ENCODE results near the gene FAM72C. TPM values are rescaled to one million over a fixed set of nuclear protein-coding genes. Genes with fewer than 3 reads are reported as not detected.
"Not testable (repeated sequence)": the region's sequence is repeated elsewhere in the genome, so short reads cannot be mapped to it uniquely, and the experiment has no call there.

Gene FAM72C
- total RNA-seq (2014; rRNA removed; shearing (Covaris generic)) = 1.1 and 5.2 TPM in 2 replicates

DNA sequence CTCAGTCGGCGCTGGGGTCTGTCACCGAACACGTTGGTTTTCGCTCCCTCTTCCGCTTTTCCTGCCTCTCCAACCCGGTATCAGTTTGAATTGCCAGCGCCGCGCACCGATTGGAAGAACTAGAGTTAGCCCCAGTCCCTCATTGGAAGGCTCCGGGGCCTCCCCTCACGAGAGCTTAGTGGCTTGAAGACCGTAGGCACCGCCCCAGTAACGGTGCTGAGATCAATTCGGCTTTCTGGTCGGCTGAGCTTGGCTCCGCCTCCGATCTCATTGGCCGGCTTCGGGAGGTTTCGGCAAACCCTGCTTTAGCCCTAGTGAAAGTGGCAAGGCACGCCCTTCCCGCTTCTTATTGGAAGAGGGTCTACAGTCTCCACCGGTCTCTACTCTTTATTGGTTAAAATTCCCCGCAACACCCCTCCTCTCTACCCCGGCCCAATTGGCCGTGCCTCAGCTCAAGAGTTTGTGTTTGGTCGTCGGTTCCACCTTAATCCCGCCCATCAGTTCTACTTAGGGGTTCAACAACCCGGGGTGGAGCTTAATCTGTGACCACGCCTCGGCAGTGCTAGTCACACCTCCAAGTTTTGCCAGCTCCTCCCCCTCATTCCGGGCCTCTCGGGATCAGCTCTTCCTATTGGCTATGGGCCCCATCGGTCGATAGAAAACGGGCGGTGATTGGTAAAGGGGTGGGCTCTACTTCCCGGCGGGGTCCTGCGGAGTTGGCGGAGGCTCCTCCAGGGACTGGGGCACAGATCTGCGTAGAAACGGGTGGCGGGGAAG lies at the start of gene FAM72C:
TSS of gene FAM72C (minus strand) at position 63 of the 777 bp plus-strand sequence. CDS start 845 bp downstream, outside the sequence.
- not testable (repeated sequence) for DNase-seq (ENCODE audit: low spot score)

DNA sequence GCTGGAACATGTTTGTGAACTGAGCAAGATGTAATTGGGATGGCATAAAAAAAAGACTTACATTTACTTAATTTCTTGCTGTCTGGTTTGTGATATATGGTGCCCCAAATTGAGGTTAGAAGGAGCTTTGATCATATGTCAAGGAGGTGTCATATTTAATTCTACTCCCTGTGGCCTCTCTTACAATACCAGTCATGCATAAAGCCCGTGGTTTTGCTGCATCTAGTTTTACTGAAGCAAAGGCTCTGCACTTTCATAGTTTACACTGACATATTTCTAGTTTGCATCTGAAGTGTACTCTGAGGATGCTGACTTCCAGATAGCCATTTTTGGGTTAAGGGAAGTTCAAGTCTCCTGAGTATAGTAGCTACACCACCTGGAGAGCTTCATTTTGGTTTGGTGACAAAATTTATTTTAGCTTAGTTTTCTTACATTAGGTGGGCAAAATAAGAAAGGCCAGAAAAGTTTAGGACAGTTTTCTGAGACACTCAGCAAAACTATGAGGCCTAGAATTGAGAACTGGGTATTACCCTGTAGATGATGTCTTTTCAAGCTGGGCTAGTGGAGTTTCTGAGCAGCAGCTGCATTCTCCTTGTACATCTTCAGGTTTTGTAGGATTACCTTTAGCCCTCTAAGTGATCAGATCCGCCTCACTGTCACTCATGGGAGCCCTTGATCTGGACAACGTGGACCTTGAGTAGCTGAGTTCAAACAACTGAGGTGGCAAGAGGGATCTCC lies 48.4 kb upstream of the FAM72C start:
- not testable (repeated sequence) for DNase-seq (ENCODE audit: low spot score)

DNA sequence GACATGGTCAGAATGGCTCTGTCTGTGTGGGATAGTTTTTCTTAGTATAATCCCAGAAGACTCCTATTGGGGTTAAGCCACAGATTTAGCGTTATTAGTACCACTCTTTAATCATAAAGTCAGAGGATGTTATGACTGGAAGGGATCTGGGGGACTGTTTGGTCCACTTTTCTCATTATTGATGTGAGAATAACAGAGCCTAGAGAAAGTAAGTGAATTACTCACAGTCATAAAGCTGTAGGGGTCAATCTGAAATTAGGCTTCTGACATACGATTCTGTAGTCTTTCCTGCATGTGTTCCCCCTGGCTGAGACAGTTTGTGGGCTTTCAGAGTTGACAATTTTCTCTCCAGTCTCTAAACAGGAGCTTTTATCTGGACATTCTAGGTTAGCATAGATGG lies 47.3 kb upstream of the FAM72C start:
- not testable (repeated sequence) for DNase-seq (ENCODE audit: low spot score)

DNA sequence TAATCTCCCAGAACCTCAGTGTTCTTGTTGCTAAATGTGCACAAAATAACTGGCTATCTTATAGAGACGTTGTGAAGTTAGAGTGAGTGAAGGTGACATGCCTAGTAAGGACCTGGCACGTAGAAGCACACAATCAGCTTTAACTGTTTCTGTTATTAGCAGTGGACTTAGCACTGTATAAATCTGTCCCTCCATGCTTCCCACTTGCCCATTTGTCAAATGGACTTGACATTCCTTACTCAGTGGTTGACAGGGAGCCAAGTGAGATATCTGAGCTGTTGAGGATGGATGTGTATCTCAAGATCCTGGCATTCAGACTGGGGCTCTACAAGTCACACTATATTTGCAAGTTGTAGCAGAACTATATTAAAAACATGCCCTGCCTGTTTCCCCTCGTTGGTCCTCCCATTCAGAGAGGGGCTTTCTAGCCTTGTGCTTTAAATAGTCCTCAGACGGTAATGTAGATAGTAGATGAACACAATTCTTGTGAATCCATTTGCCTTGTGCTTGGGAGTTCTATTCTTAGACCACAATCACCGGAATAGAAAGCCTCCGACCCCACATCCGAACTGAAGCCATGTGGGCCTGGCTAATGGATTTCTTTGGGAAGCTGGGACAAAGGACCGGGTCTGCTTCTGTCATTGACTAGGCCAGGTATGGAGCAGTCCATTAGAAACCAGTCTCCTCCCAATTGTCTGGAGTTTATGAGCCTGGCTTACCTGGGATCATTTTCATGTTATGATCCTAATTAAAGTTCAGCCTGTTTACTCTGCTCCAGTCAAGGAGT lies 43.6 kb upstream of the FAM72C start:
- DNase-seq (ENCODE audit: low spot score) = not testable (repeated sequence)

DNA sequence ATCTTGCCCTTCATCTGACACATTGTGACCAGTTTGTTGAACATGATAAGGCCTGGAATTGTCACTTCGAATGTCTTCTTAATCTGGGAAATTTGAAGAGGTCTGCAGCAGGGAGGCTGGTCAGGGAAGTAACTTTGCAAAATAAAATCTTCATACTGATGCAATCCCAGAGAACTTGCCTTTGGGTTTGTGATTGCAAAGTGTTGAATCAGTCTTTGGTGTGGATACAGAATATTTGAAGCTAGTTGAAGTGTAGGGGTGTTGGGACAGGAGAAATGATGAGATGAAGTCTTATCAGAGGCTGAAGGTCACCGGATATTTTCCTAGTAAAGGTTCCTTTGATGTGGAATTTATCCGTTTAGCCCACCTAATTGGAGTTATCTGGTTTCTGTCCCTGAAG lies 42.7 kb upstream of the FAM72C start:
- not testable (repeated sequence) for DNase-seq (ENCODE audit: low spot score)

DNA sequence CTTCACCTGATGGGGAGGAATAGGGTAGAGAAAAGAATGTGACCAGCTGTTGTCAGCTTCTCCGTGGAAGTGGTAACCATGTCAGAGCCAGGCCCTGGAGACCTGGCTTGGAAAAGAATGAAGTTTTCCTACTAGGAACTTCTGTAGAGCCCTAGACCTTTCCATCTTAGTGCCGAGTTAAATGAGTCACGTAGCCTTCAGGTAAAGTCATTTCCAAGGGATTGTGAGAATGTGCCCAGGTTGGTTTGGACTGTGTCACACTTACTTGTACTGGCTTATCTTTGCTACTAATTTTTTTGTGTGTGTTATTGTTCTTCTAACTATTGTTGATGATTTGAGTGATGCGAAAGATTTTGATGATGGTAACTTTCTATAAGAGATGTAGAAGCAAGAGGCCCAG lies 42.3 kb upstream of the FAM72C start:
- DNase-seq (ENCODE audit: low spot score) = not testable (repeated sequence)

DNA sequence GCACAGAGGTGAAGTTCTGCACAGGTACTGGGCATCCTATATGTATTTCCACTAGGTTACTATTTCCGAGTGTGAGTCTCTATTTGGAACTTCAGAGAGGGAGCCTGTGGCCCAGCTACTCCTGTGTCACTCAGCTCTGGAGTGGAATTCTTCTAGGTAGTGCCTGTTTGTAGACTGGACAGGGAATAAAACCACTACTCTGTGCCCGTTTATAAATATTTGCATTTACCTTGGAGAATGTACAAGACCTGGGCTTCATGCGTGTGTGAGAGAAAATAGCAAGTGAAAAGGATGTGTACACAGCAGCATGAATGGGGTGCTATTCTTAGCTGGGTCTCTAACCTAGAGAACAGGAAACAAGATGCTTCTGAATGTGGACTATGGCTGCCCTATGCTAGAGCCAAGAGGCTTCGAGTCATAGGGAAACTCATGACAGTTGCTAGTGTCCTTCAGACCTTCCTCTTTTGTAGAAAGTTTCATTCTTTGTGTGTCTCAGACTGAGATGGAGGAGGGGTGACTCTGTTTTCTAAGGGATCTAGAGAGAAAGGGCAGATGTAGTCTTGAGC lies 40.5 kb upstream of the FAM72C start:
- DNase-seq (ENCODE audit: low spot score) = not testable (repeated sequence)

DNA sequence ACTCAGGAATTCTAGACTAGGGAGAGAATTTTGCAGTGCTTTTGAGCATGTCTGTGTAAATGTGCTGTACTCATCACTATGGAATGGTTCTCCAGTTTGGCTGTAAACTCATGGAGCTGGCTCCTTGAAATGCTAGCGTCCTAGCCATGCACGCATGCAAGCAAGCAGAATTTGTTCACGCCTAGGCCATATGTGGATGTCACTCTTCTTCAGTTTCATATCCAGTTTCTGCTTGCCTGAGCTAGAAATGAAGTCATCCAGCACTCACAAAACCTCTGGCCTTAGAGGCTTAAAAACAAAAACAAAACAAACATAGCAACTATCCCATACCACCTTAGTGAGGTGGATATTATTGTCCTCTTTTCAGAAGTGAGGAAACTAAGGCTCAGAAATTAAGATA lies 37.6 kb upstream of the FAM72C start:
- DNase-seq (ENCODE audit: low spot score) = not testable (repeated sequence)

DNA sequence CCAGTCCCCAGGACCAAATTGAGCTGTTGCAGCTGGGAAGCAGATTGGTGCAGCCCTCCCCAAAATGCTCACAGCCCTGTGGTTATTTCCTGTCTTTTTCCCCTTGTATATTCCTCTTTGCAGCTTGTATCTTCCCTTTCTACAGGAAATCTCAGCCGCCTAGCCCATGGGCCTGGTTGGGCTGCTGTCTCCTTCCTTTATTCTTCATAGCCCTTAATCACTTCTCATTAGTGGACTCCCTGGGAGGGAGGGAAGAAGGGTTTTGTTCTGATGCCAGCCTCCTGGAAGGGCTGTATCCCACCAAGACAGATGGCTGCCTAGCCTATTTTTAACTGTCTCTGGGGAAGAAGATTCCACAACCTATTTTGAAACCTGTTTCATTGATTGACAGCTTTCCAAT lies 32.5 kb upstream of the FAM72C start:
- not testable (repeated sequence) for DNase-seq (ENCODE audit: low spot score)

DNA sequence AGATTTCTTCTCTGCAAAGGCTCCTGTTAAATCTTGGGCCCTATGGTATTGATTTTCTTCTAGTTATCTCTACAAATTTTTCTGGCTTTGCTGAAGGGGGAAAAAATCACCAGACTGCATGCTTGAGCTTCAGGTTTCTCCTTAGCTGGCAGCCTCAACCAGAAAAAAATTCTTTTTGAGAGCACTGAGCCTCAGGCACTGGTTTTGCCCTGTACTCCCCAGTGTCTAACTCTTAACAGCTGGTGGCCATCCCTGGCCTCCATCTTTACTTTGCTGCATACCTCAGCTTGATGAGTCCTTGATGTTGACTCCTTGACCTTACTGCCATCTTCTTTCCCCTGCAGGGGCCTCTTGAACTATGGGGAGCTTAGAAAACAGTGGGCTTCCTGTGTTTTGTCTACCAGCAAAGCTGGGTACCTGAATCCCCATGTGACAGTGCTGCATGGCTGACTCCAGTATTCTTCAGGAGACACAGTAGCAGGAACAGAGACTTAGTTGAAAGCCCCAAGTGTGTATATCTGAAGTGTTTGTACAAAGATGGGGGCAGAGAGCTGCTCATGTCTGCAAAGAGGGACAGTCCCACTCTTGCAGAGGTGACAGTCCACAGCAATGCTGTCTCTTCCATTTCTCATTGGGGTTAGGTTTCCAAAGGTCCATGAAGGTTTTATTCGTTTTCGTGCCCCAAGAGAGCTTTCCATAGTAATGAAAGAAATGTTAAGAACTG lies 31.7 kb upstream of the FAM72C start:
- DNase-seq (ENCODE audit: low spot score) = not testable (repeated sequence)

DNA sequence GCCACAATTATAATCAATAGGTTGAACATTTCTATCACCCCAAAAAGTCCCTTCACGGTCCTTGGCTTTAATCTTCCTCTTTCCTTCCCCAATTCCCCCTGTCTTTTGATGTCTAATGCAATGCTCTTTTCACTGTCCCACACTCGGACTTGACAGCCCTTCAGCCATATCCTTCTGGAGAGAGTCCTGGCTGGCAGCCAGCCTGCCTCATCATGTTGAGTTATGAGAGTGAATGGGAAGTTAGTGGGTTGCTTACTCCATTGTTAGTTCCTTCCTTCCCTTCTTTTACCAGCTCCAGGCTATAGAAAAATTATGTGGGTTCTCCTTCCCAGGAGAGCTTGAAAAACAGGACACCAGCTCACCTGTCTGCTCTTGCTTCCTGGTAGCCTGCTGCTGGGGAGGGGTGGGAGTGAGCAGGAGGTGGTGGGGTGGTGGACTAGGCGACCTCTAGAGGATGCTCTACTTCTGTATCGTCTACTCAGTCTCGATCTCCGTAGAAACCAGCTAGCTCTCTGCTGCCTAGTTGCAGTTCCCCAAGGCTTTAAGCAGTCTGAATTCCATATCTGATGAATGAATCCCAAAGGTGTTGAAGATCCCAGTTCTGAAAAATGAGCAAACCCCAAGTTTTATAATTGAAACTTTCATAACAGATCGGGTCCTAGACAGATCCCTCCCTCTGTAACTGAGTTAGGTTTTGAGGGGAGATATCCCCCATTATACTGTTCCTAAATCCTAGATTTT lies 30.5 kb upstream of the FAM72C start:
- DNase-seq (ENCODE audit: low spot score) = peak; percentile 0

DNA sequence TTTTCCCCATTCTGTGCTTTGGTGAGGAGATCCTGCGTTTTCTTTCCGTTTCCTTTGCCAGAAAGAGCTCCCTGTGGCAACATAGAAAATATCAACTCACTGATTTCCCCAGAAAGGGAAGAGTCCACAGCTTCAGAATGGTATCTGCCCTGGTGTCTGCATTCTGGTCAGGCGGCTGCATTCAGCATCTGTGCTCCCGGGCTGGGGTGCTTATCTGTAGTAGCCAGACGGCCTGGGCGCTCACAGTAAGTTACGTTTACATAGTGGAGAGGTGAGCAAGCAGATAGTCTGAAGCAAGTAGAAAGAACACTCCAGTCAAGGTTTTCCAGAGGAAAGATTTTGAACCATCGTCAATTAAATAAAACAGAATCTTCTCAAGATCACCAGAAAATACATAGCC lies 29.3 kb upstream of the FAM72C start:
- not testable (repeated sequence) for DNase-seq (ENCODE audit: low spot score)

DNA sequence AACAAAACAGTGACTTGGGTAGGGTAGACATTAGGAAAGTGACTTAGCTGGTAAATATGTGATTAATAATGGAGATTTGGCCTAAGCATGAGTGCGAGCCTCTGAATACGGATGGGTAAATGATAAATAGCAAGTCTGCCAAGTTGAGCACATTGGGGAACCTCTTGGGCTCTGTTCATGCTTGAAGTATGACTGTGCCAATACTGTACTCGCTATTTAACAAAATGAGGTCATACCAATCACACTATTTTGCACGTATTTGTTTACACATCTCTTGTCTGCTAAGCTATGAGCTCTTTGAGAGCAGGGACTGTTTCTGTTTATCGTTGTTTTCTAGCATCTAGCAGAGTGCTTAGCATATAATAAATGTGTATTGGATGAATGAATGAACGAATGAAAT lies 24.2 kb upstream of the FAM72C start:
- not testable (repeated sequence) for DNase-seq (ENCODE audit: low spot score)

DNA sequence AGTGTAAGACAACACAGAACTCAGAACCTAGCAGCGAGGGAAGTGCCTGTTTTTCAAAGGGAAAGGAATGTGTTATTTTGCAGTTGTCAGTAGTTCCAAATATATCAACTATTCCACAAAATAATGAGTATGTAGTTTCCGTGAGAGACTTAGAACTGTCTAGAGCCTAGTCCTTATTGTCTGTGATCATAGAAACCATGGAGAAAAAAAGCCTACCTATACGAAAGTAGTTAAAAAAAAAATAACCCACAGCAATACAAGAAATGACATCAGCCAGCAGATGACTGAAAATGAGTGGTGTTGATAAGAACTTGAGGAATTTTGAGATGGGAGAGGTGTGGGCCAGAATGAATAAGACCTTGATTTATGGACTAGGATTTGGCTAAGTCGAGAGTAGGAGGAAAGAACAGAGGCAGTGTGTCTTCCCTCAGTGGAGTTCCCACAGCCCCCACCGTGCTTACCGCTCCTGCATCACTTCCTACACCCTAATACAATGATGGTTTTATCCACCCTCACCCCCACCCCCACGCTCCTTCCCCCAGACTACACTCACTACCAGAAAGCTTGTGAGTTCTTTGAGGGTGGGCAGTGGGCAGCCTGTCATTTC lies 21.6 kb upstream of the FAM72C start:
- DNase-seq (ENCODE audit: low spot score) = not testable (repeated sequence)

DNA sequence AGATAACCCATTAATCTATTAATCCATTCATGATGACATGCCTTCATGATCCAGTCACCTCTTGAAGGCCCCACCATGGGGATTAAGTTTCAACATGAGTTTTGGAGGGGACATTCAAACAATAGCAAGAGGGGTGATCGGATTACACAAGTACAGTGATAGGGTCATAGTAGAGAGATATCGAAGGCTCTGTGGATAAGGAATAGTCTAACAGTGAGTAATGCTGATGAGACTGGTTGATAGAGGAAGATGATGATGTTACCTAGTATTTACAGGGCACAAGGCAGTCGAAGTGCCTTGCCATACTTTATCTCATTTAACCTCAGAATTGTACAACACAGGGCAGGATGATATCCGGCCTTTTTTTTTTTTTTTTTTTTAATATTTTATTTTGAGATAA lies 18.9 kb upstream of the FAM72C start:
- DNase-seq (ENCODE audit: low spot score) = not testable (repeated sequence)

DNA sequence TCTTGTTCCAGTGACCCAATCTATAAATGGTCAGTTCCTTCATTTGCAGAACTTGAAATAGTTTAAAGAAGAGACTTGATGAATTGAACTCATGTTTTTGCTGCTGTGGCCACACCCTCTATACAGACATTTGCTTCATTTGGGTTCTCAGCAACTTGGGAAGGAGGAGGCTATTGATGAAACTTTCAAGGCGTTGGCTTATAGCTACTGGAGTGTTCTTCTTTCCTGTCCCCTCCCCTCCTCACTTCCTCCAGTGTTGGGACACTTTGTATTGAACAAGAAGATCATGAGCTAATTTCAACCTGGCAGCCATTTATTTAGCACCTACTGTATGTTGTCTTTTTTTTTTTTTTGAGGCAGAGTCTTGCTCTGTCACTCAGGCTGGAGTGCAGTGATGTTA lies 17.9 kb upstream of the FAM72C start:
- not testable (repeated sequence) for DNase-seq (ENCODE audit: low spot score)

DNA sequence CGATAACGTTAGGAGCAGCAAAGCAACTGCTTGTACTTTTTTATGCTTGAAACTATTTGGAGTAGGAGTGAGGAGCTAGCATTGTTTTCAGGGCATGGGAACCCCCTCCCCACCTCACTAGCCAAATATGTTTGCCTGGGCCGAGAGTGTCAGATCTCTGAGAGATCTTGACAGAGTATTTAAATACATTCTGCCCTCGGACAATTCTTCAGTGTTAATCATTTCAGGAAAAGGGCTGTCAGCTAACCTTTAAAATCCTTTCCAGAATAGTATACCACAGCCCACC lies 17.6 kb upstream of the FAM72C start:
- DNase-seq (ENCODE audit: low spot score) = not testable (repeated sequence)

DNA sequence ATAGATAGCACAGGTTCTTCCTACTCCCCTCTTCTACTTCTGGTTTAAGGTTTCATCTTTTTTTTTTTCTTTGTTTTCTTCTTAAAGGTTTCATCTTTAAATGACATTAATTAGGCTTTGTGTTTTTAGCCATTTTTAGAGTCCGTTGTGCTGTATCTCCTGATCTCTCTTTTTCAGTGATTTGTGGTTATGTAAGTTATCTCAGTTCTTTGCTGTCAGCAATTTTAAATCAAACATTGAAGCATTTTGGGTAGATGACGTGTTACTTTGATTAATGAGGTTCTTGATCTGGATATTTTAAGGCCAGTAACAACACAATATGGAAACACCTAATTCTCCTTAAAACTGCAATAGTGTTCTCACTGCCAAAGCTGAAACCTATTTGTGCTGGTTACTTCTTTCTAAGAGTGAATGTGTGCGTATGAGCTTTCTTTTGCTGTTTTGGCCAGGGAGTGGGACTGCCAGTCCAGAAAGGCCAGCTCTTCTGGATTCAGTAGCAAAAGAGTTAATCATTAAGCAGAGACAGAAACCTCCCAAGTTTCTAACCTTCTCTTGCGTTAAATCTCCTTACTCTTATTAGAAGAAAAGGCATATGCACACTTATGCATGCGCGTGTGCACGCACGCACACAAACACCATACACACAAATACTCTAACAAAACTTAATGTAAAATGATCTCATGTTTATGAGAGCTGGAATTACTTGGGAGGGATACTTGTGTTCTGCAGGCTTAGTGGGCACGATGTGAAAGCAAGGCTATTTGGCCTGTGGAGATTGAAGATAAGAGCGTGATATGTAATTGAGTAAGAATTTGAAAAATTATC lies 17.0 kb upstream of the FAM72C start:
- not testable (repeated sequence) for DNase-seq (ENCODE audit: low spot score)

DNA sequence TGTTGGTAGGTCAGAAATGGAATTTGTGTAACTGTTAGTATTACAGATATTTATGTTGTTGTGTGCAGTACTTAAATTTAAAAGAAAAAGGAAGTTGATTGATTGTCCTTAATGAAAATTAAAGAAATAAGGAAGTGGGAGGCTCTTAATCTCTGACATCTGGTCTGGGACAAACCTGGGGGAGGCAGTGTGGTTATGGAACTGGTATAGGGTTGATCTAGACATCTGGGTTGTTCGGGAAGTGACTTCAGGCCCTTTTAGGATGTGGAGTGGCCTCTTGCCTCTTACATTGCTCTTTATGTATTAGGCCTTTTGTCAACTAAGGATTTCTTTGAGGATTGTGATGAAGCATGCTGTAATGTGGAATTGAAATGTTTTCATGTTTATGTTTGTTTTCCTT lies 16.1 kb upstream of the FAM72C start:
- DNase-seq (ENCODE audit: low spot score) = not testable (repeated sequence)

All from H4 (cell line).